ENCODE measurements around the gene G6PC3. TPM values are rescaled to one million over a fixed set of nuclear protein-coding genes. Genes with fewer than 3 reads are reported as not detected.

The G6PC3 gene
- total and polyA plus RNA-seq, 10 of the 15 experiments (the other 5 are each of a cell fraction or from before 2014, with no cell fraction given) = 13.0 to 93.7 (median 43.0) TPM

- TF ChIP-seq ZBTB40 (IDR thresholded peaks at IDR 0.05; ENCODE audit: borderline replicate concordance) = no peak
- no peak for TF ChIP-seq BCLAF1 (IDR thresholded peaks at IDR 0.05)
- peak; percentile 30 for TF ChIP-seq RELA (IDR thresholded peaks at IDR 0.05; ENCODE audit: borderline replicate concordance, partially characterized antibody)
- peak; percentile 96 for TF ChIP-seq YY1 (IDR thresholded peaks at IDR 0.05; ENCODE audit: low read depth, low read length)
- TF ChIP-seq MEF2A (IDR thresholded peaks at IDR 0.05; ENCODE audit: insufficient read depth, low read depth, low read length) = no peak
- TF ChIP-seq E2F8 (IDR thresholded peaks at IDR 0.05; ENCODE audit: low read depth, partially characterized antibody) = no peak
- no peak for TF ChIP-seq ASH2L (IDR thresholded peaks at IDR 0.05; ENCODE audit: borderline replicate concordance, low read depth)
- TF ChIP-seq ZZZ3 (IDR thresholded peaks at IDR 0.05; ENCODE audit: control insufficient read depth, insufficient read length, low read depth) = no peak
- peak; percentile 99 for TF ChIP-seq SMARCA5 (IDR thresholded peaks at IDR 0.05)
- TF ChIP-seq CHD1 (IDR thresholded peaks at IDR 0.05; ENCODE audit: low read depth, low read length) = peak; percentile 74; the same call in 1 of the 2 replicates
- no peak for TF ChIP-seq CEBPB (IDR thresholded peaks at IDR 0.05; ENCODE audit: borderline replicate concordance in 1 of 2, low read depth in 2 of 2, low read length in 2 of 2)
- no peak for TF ChIP-seq EED (IDR thresholded peaks at IDR 0.05; ENCODE audit: low read depth)
- no peak for TF ChIP-seq SUPT20H (IDR thresholded peaks at IDR 0.05; ENCODE audit: borderline replicate concordance, control insufficient read depth, low read depth, low read length)
- TF ChIP-seq CREM (IDR thresholded peaks at IDR 0.05; ENCODE audit: low read depth) = peak; percentile 64; the same call in 1 of the 2 replicates
Observed at GRCh38 chr17:44066204-44066930, 4.2 kb upstream of the G6PC3 start, which contains the start of gene LSM12 (continued).
